ENCODE results near the gene KPNB1.

KPNB1 gene

GRCh38 chr17:47652570-47652969 lies 2.9 kb downstream of the KPNB1 start:
- H3K36me3 ChIP-seq (ENCODE audit: insufficient read depth) = peaks cover 24% of the 10 kb centered on the region; the same call in 1 of the 2 replicates
- H2AFZ ChIP-seq (ENCODE audit: low read depth) = no peak overlapping the region
- peaks cover 70% of the 10 kb centered on the region for H3K79me2 ChIP-seq (ENCODE audit: insufficient read depth, low read depth)
- H3K4me1 ChIP-seq (ENCODE audit: low read depth, poor library complexity, severe bottlenecking) = peaks cover 71% of the 10 kb centered on the region
- H3K27ac ChIP-seq = no peak overlapping the region
- peaks cover 18% of the 10 kb centered on the region for H4K20me1 ChIP-seq (ENCODE audit: insufficient read depth)
- no peak for TF ChIP-seq CTCF (conservative IDR thresholded peaks at IDR 0.05; ENCODE audit: low read depth, low read length)
- peak overlapping the region; percentile 74; the same call in 1 of the 2 replicates for H3K4me2 ChIP-seq
- H3K9ac ChIP-seq = no peak overlapping the region
- no peak overlapping the region for H3K4me3 ChIP-seq (IDR thresholded peaks at IDR 0.05; ENCODE audit: insufficient read depth, low read depth, low read length)
- H3K27me3 ChIP-seq (ENCODE audit: insufficient read depth, low read depth) = no peaks in the 10 kb centered on the region

- TF ChIP-seq CTCF (conservative IDR thresholded peaks at IDR 0.05; ENCODE audit: low read depth, low read length) = no peak
- peak overlapping the region; percentile 74 for H3K4me2 ChIP-seq
- H3K4me1 ChIP-seq (ENCODE audit: low read depth, poor library complexity, severe bottlenecking) = peaks cover 74% of the 10 kb centered on the region
- peaks cover 18% of the 10 kb centered on the region for H4K20me1 ChIP-seq (ENCODE audit: insufficient read depth)
- H3K36me3 ChIP-seq (ENCODE audit: insufficient read depth) = peaks cover 26% of the 10 kb centered on the region; the same call in 1 of the 2 replicates
- peaks cover 79% of the 10 kb centered on the region for H3K79me2 ChIP-seq (ENCODE audit: insufficient read depth, low read depth)
- no peak overlapping the region for H2AFZ ChIP-seq (ENCODE audit: low read depth)
- no peaks in the 10 kb centered on the region for H3K27me3 ChIP-seq (ENCODE audit: insufficient read depth, low read depth)
- no peak overlapping the region for H3K9ac ChIP-seq
- H3K4me3 ChIP-seq (IDR thresholded peaks at IDR 0.05; ENCODE audit: insufficient read depth, low read depth, low read length) = no peak overlapping the region
- H3K27ac ChIP-seq = no peak overlapping the region
These were observed 3.7 kb downstream of the KPNB1 start for GRCh38 chr17:47653442-47653841.

GRCh38 chr17:47654991-47655390 lies 5.3 kb downstream of the KPNB1 start:
- H3K27ac ChIP-seq = no peak overlapping the region; the same call in 1 of the 2 replicates
- peaks cover 87% of the 10 kb centered on the region for H3K4me1 ChIP-seq (ENCODE audit: low read depth, poor library complexity, severe bottlenecking)
- peaks cover 29% of the 10 kb centered on the region; the same call in 1 of the 2 replicates for H3K36me3 ChIP-seq (ENCODE audit: insufficient read depth)
- no peak for TF ChIP-seq CTCF (conservative IDR thresholded peaks at IDR 0.05; ENCODE audit: low read depth, low read length)
- peaks cover 84% of the 10 kb centered on the region for H3K79me2 ChIP-seq (ENCODE audit: insufficient read depth, low read depth)
- H4K20me1 ChIP-seq (ENCODE audit: insufficient read depth) = peaks cover 18% of the 10 kb centered on the region
- H2AFZ ChIP-seq (ENCODE audit: low read depth) = no peak overlapping the region
- no peak overlapping the region for H3K4me3 ChIP-seq (IDR thresholded peaks at IDR 0.05; ENCODE audit: insufficient read depth, low read depth, low read length)
- H3K27me3 ChIP-seq (ENCODE audit: insufficient read depth, low read depth) = no peaks in the 10 kb centered on the region
- H3K9ac ChIP-seq = no peak overlapping the region
- H3K4me2 ChIP-seq = no peak overlapping the region; the same call in 1 of the 2 replicates

GRCh38 chr17:47660064-47660492 lies 10.4 kb downstream of the KPNB1 start:
- peaks cover 13% of the 10 kb centered on the region; the same call in 1 of the 2 replicates for H4K20me1 ChIP-seq (ENCODE audit: insufficient read depth)
- H3K79me2 ChIP-seq (ENCODE audit: insufficient read depth, low read depth) = peaks cover 70% of the 10 kb centered on the region
- peak overlapping the region; percentile 46; the same call in 1 of the 2 replicates for H3K27ac ChIP-seq
- peak overlapping the region; percentile 52 for H3K4me2 ChIP-seq
- H3K9ac ChIP-seq = no peak overlapping the region
- H3K4me3 ChIP-seq (IDR thresholded peaks at IDR 0.05; ENCODE audit: insufficient read depth, low read depth, low read length) = no peak overlapping the region
- no peak overlapping the region for H2AFZ ChIP-seq (ENCODE audit: low read depth)
- peak; percentile 24; the same call in 1 of the 2 replicates for TF ChIP-seq CTCF (conservative IDR thresholded peaks at IDR 0.05; ENCODE audit: low read depth, low read length)
- H3K36me3 ChIP-seq (ENCODE audit: insufficient read depth) = peaks cover 45% of the 10 kb centered on the region; the same call in 1 of the 2 replicates
- no peaks in the 10 kb centered on the region for H3K27me3 ChIP-seq (ENCODE audit: insufficient read depth, low read depth)
- H3K4me1 ChIP-seq (ENCODE audit: low read depth, poor library complexity, severe bottlenecking) = peaks cover 85% of the 10 kb centered on the region

Data from KMS-11 (cell line).